Common myeloid progenitor, CD34-positive (primary cell): ENCODE measurements around the gene PGLYRP2.

Experiments
- CTCF ChIA-PET: fragments of 350-600 bp; sonication (Branson Sonifier 250); formaldehyde crosslinking; loops from one replicate; lab custom pipeline; 2021; ENCODE audit warnings: antibody characterized with exemption; lab: Charles Lee
- POLR2A ChIA-PET: fragments of 350-600 bp; sonication (Branson Sonifier 250); formaldehyde crosslinking; loops from one replicate; lab custom pipeline; 2021; ENCODE audit warnings: antibody characterized with exemption; lab: Charles Lee
- DNase-seq, 3 donors: peaks; one replicate each; pipeline versions ENCODE4 v3.0.0 to v3.0.0-alpha.2; 2013
- H3K27ac ChIP-seq, 2 experiments: 1 replicate in 1 of 2; 2 replicates in 1 of 2; pipeline ENCODE4 v1.7.0; 2013; ENCODE audit warnings: inconsistent platforms in 2 of 2, low read length in 2 of 2, mild to moderate bottlenecking in 2 of 2, low read depth in 1 of 2, moderate library complexity in 1 of 2; ENCODE audit not compliant: severe bottlenecking in 2 of 2, insufficient read depth in 1 of 2, poor library complexity in 1 of 2
- H3K27me3 ChIP-seq, 5 experiments: replicated peaks in 2 of 5; 1 replicate in 3 of 5; 2 replicates in 2 of 5; pipeline versions ENCODE4 v1.6.1 to v1.7.0; 2013; ENCODE audit warnings: low read length in 4 of 5, mild to moderate bottlenecking in 2 of 5, moderate library complexity in 2 of 5, inconsistent platforms in 1 of 5; ENCODE audit not compliant: insufficient read depth in 5 of 5, control insufficient read depth in 4 of 5
- H3K36me3 ChIP-seq, 4 experiments: 1 replicate in 2 of 4; 2 replicates in 2 of 4; pipeline versions ENCODE4 v1.6.1 to v1.7.0; 2013; ENCODE audit warnings: low read length in 3 of 4, control low read depth in 1 of 4, mild to moderate bottlenecking in 1 of 4; ENCODE audit not compliant: control insufficient read depth in 4 of 4, insufficient read depth in 4 of 4
- H3K4me1 ChIP-seq, 4 experiments: 1 replicate in 3 of 4; 2 replicates in 1 of 4; pipeline versions ENCODE4 v1.6.1 to v1.7.1; 2013; ENCODE audit warnings: low read length in 3 of 4, mild to moderate bottlenecking in 3 of 4, control low read depth in 1 of 4, inconsistent platforms in 1 of 4, moderate library complexity in 1 of 4; ENCODE audit not compliant: control insufficient read depth in 4 of 4, insufficient read depth in 4 of 4; ENCODE audit errors: control extremely low read depth in 1 of 4
- H3K4me3 ChIP-seq, 7 experiments: 1 replicate in 4 of 7; 2 replicates in 3 of 7; pipeline versions ENCODE4 v1.5.1 to v1.7.0; 2013; ENCODE audit warnings: mild to moderate bottlenecking in 7 of 7, low read length in 6 of 7, moderate library complexity in 6 of 7, inconsistent platforms in 2 of 7, low read depth in 2 of 7, control low read depth in 1 of 7; ENCODE audit not compliant: insufficient read depth in 4 of 7, control insufficient read depth in 1 of 7; ENCODE audit errors: extremely low read depth in 1 of 7
- H3K9me3 ChIP-seq, 5 experiments: 1 replicate in 4 of 5; 2 replicates in 1 of 5; pipeline versions ENCODE4 v1.6.1 to v1.7.1; 2013; ENCODE audit warnings: low read length in 4 of 5, mild to moderate bottlenecking in 2 of 5, inconsistent platforms in 1 of 5, low read depth in 1 of 5, moderate library complexity in 1 of 5; ENCODE audit not compliant: control insufficient read depth in 4 of 5, insufficient read depth in 2 of 5; ENCODE audit errors: control extremely low read depth in 1 of 5
- WGBS: methylation state at CpG from one replicate; pipeline ENCODE4 v1.1.5; 2013; ENCODE audit not compliant: insufficient coverage; 5-methylcytosine and 5-hydroxymethylcytosine counted together

The PGLYRP2 gene

DNA sequence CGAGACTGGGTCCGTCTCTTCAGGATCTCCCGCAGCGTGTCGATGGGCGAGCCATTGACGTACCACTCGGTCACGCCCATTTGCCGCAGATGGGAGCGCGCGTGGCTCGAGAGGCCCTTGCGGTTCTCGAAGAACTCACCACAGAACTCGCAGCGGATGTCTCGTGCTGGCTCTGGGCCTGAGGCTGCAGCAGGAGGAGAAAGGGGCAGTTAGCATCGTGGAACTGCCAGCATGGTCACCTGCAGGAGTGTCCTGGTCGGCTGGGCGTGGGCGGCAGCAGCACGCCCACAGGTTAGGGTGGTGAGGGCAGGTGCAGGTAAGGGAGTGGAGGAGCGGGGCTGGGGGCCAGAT is 52.0 kb downstream of the PGLYRP2 start:
- Histone ChIP-seq H3K9me3 (peaks cover 0 to 9% (median 6%) of the 10 kb centered on the region in 5 experiments), H3K27me3 (no peaks in the 10 kb centered on the region), H3K36me3 (peaks cover 5 to 80% (median 59%) of the 10 kb centered on the region in 4 experiments), H3K4me3 (no peak overlapping the region), H3K4me1 (peaks cover 2 to 20% (median 16%) of the 10 kb centered on the region in 4 experiments), H3K27ac (no peak overlapping the region)
- 99% methylated on average over 25 of the region's 25 CpGs for WGBS
- DNase-seq: no peak
- POLR2A ChIA-PET: no interaction called here
- CTCF ChIA-PET: interaction anchor here (1.4 kb wide), 1 partner anchor 129 kb away, joined by 4 read pairs; no protein-coding TSS in a partner anchor

DNA sequence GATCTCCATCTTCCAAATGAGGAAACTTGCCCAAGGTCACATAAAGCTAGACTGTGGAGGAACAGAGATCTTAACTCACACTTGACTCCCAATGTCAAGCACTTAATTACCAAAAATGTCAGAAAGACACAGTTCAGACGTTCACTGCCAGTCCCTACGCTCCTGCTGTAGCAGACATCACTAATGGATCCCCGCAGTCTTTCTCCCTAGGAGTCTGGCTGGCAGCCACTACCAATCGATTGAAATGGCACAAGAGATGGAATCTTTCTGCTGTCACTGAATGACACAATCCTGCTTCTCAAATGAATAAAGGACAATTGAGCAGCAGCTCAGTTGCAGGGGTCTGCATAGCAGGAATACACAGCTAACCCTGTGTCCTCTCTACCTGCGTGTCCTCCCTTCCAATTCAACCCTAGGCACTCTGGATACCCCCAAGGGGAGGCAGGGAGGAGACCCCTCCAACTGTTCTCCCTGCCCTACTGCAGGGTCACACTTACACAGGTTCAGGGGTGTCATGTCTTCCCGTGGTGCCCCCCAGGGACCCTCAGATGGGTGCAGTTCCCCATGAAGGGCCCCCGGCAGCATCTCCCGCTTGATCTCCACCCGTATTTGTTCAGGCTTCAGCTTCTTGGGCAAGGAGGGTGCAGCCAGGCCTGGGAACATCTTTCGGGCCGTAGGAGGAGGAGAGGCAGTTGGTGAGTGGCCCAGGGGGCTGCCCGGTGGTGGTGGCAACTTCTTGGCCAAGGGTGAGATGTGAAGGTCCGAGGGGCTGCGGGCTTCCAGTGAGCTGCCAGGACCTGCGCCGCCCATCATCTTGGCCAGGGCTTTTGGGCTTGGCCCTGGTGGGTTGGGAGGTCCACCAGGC is 52.6 kb downstream of the PGLYRP2 start:
- WGBS: 96% methylated on average over 11 of the region's 16 CpGs
- ChIA-PET POLR2A (no interaction called here), CTCF (interaction anchor here (1.4 kb wide), 1 partner anchor 130 kb away, joined by 4 read pairs; no protein-coding TSS in a partner anchor)
- no peaks in the 10 kb centered on the region for H3K27me3 ChIP-seq
- H3K36me3 ChIP-seq: peaks cover 5 to 83% (median 62%) of the 10 kb centered on the region in 4 experiments
- no peak overlapping the region for H3K27ac ChIP-seq
- peaks cover 2 to 18% (median 14%) of the 10 kb centered on the region in 4 experiments for H3K4me1 ChIP-seq
- H3K4me3 ChIP-seq: no peak overlapping the region
- peak in 2 of 3 donors; percentile 41 to 49 for DNase-seq
- peaks cover 0 to 9% (median 6%) of the 10 kb centered on the region in 5 experiments for H3K9me3 ChIP-seq

DNA sequence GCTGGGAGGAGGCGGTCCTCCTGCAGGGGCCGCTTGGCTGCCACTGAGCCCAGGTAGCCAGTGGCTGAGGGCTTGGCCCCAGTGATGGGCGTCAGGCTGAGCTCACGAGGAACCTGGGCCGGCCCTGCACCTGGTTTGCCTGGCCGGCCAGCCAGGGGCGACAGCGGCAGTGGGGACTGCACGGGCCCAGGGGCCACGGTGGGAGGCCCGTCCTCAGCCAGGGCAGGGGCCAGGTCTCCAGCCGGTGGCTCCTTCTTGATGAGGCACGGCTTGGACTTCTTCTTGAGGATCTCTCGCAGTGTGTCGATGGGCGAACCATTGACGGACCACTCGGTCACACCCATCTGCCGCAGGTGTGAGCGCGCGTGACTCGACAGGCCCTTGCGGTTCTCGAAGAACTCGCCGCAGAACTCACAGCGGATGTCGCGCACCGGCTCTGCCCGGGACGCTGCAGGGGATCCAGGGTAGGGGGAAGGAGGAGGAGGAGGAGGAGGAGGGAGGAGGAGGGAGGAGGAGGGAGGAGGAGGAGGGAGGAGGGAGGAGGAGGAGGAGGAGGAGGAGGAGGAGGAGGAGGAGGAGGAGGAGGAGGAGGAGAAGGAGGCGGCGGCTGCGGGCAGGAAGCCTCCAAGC is 53.9 kb downstream of the PGLYRP2 start:
- H3K36me3 ChIP-seq: peaks cover 5 to 89% (median 64%) of the 10 kb centered on the region in 4 experiments
- 97% methylated on average over 21 of the region's 36 CpGs for WGBS
- DNase-seq: peak in 1 of 3 donors; percentile 23
- H3K4me1 ChIP-seq: peaks cover 0 to 6% (median 2%) of the 10 kb centered on the region in 4 experiments
- no peak overlapping the region for H3K4me3 ChIP-seq
- ChIA-PET POLR2A (no interaction called here), CTCF (no interaction called here)
- H3K9me3 ChIP-seq: peaks cover 0 to 9% (median 6%) of the 10 kb centered on the region in 5 experiments
- no peak overlapping the region for H3K27ac ChIP-seq
- no peaks in the 10 kb centered on the region for H3K27me3 ChIP-seq

DNA sequence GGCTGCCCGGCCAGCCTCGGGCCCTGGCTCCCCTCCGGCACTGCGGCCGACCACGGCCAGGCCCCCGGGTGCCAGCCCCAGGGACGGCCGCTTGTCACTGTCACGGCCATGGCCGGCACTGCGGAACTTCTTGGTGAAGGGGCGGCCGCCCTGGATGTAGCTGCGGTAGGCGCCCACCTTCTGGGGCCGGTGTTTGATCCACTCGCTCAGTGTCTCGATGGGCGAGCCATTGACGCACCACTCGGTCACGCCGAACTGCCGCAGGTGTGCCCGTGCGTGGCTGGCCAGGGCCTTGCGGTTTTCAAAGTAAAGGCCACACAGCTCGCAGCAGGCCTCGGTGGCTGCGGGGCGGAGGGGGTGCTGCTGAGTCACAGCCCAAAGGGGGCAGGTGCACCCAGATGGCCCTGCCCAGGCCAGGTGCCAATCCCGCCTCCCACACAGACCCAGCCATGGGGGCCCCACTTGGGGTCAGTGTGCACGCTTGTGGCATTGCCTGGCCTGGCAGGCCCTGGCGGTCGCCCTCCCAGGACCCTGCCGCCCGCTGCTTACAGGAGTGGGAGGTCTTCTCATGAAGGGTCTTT is 54.5 kb downstream of the PGLYRP2 start:
- CTCF ChIA-PET: no interaction called here
- DNase-seq: no peak
- Histone ChIP-seq H3K27me3 (no peaks in the 10 kb centered on the region), H3K4me1 (peaks cover 0 to 5% (median under 1%) of the 10 kb centered on the region in 4 experiments), H3K9me3 (peaks cover 0 to 9% (median 6%) of the 10 kb centered on the region in 5 experiments), H3K27ac (no peak overlapping the region), H3K36me3 (peaks cover 5 to 87% (median 61%) of the 10 kb centered on the region in 4 experiments), H3K4me3 (no peak overlapping the region)
- POLR2A ChIA-PET: no interaction called here
- 97% methylated on average over 38 of the region's 38 CpGs for WGBS

DNA sequence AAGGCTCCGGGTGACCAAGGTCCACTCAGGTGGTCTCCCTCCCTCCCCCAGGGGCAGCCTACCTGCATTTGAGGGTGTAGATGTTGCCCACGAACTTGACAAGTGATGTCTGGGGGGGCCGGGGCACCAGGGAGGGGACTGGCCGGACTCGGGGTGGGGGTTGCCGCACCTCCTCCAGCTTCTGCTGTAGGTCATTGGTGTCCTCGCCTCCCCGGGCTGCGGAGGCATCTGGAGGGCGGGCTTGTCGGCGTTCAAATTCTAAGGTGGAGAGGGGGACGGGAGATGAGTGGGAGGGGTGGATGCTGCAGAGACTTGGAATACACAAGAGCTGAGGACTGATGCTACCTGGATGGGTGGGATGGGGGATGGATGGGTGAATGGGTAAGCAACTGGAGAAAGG is 55.2 kb downstream of the PGLYRP2 start:
- H3K4me3 ChIP-seq: no peak overlapping the region
- over 99% methylated on average over 13 of the region's 13 CpGs for WGBS
- no peak overlapping the region for H3K27ac ChIP-seq
- DNase-seq: no peak
- peaks cover 5 to 81% (median 59%) of the 10 kb centered on the region in 4 experiments for H3K36me3 ChIP-seq
- peaks cover 2 to 11% (median 6%) of the 10 kb centered on the region in 4 experiments for H3K4me1 ChIP-seq
- POLR2A ChIA-PET: interaction anchor here (0.6 kb wide), 1 partner anchor 105 kb away, joined by 3 read pairs; no protein-coding TSS in a partner anchor
- peaks cover 0 to 9% (median 6%) of the 10 kb centered on the region in 5 experiments for H3K9me3 ChIP-seq
- no peaks in the 10 kb centered on the region for H3K27me3 ChIP-seq
- CTCF ChIA-PET: interaction anchor here (0.7 to 1.2 kb wide), 3 partner anchors 10 to 137 kb away, joined by 3 to 4 read pairs (median 3); no protein-coding TSS in a partner anchor

DNA sequence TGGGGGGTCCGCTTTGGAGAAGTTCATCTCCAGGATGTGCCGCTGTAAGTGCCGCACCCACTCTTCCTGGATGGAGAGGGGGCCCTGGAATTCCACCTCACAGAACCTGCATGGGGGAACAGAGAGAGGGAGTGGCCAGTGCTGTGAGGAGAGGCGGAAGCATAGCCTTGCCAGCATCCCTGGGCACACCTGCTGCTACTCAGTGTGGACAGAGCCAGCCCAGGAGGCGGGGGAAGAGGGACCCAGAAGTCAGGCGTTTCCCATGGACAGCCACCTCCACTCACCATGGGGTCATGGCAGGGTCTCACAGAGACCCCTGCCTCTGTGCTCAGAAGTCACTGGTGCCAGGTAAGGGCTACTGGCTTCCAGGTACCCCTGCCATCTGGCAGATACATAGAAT is 56.2 kb downstream of the PGLYRP2 start:
- DNase-seq: no peak
- H3K27ac ChIP-seq: no peak overlapping the region
- POLR2A ChIA-PET: no interaction called here
- no peaks in the 10 kb centered on the region for H3K27me3 ChIP-seq
- peaks cover 2 to 11% (median 6%) of the 10 kb centered on the region in 4 experiments for H3K4me1 ChIP-seq
- H3K4me3 ChIP-seq: no peak overlapping the region
- WGBS: 91% methylated on average over 5 of the region's 6 CpGs
- peaks cover 0 to 9% (median 6%) of the 10 kb centered on the region in 5 experiments for H3K9me3 ChIP-seq
- CTCF ChIA-PET: interaction anchor here (1.1 to 1.2 kb wide), 2 partner anchors 9 to 138 kb away, joined by 3 to 4 read pairs; no protein-coding TSS in a partner anchor
- peaks cover 5 to 71% (median 53%) of the 10 kb centered on the region in 4 experiments for H3K36me3 ChIP-seq
